SU-DHL-6 (cell line): ENCODE data around the gene STAT1.

ENCODE experiments used
- H2AFZ ChIP-seq: fragments of 200-600 bp; sonication (generic); 2 replicates; pipeline ENCODE4 v1.6.1; 2014; ENCODE audit warnings: low read depth, mild to moderate bottlenecking, moderate library complexity, mixed read lengths, antibody characterized with exemption, low read length; ENCODE audit not compliant: severe bottlenecking
- H3F3A ChIP-seq: fragments of 200-600 bp; shearing (Covaris generic); 2 replicates; pipeline ENCODE4 v1.6.0; 2016; ENCODE audit warnings: antibody characterized with exemption, mild to moderate bottlenecking; ENCODE audit not compliant: insufficient read depth
- H3K27ac ChIP-seq: fragments of 200-600 bp; sonication (generic); 2 replicates; pipeline ENCODE4 v1.5.1; 2016; ENCODE audit warnings: low read depth, mild to moderate bottlenecking, low read length, moderate library complexity, mixed read lengths
- H3K27me3 ChIP-seq: fragments of 200-600 bp; sonication (generic), shearing (Covaris generic); 2 replicates; pipeline ENCODE4 v1.6.0; 2014; ENCODE audit warnings: mild to moderate bottlenecking, low read length
- H3K36me3 ChIP-seq: fragments of 200-600 bp; sonication (generic); 2 replicates; pipeline ENCODE4 v1.6.1; 2014; ENCODE audit warnings: mild to moderate bottlenecking, low read length, mixed read lengths
- H3K4me2 ChIP-seq: fragments of 300-600, 200-600 bp; shearing (Covaris generic), sonication (generic); 2 replicates; pipeline ENCODE4 v1.6.0; 2014; ENCODE audit warnings: low read length, low read depth, mild to moderate bottlenecking; ENCODE audit not compliant: poor library complexity, severe bottlenecking
- H3K4me3 ChIP-seq: fragments of 200-600 bp; sonication (generic); 2 replicates; pipeline ENCODE4 v1.5.1; 2014; ENCODE audit warnings: antibody characterized with exemption, low read length, mild to moderate bottlenecking, mixed read lengths; ENCODE audit not compliant: insufficient read depth, poor library complexity, severe bottlenecking
- H3K79me2 ChIP-seq: fragments of 200-600 bp; sonication (generic); 2 replicates; pipeline ENCODE4 v1.6.1; 2014; ENCODE audit warnings: mild to moderate bottlenecking, low read length, moderate library complexity; ENCODE audit not compliant: insufficient read depth
- H3K9ac ChIP-seq: fragments of 200-600 bp; sonication (generic); 2 replicates; pipeline ENCODE4 v1.7.0; 2014; ENCODE audit warnings: mild to moderate bottlenecking, low read length
- H3K9me2 ChIP-seq: fragments of 200-600 bp; sonication (generic); replicated peaks from 2 replicates; pipeline ENCODE4 v1.6.1; 2014; ENCODE audit warnings: low read length; ENCODE audit not compliant: insufficient read depth
- H3K9me3 ChIP-seq: fragments of 200-600 bp; sonication (generic); 2 replicates; pipeline ENCODE4 v1.6.1; 2014; ENCODE audit warnings: low read length, mixed read lengths; ENCODE audit not compliant: insufficient read depth
- H4K20me1 ChIP-seq: fragments of 200-600 bp; sonication (generic); 2 replicates; pipeline ENCODE4 v1.6.1; 2014; ENCODE audit warnings: low read depth, mild to moderate bottlenecking, antibody characterized with exemption, low read length, moderate library complexity, mixed read lengths
- EZH2phosphoT487 ChIP-seq: fragments of 200-600 bp; sonication (generic), shearing (Covaris generic); conservative IDR thresholded peaks from 2 replicates; pipeline ENCODE4 v1.6.1; 2018; ENCODE audit warnings: mild to moderate bottlenecking, antibody characterized with exemption, low read length, moderate library complexity, mixed read lengths
- TF ChIP-seq, protein P1 (sequence below): fragments of 200-600 bp; sonication (generic); IDR thresholded peaks from one replicate; pipeline ENCODE4 v1.5.1; 2017; ENCODE audit warnings: antibody characterized with exemption, mild to moderate bottlenecking, low read length, moderate library complexity; ENCODE audit not compliant: insufficient read depth, poor library complexity, severe bottlenecking

STAT1 gene

GRCh38 chr2:191029280-191029950 is 15.4 kb upstream of the STAT1 start:
- Histone ChIP-seq H3K4me2 (no peak overlapping the region), H3K79me2 (no peaks in the 10 kb centered on the region), H3K27ac (no peak overlapping the region), H3K4me3 (no peak overlapping the region), H3K9me2 (no peaks in the 10 kb centered on the region), H3F3A (no peaks in the 10 kb centered on the region), H3K9me3 (no peaks in the 10 kb centered on the region), H2AFZ (no peak overlapping the region), H3K36me3 (no peaks in the 10 kb centered on the region), H4K20me1 (no peaks in the 10 kb centered on the region), H3K9ac (no peak overlapping the region), H3K27me3 (no peaks in the 10 kb centered on the region)
- no peak for TF ChIP-seq EZH2phosphoT487
- TF ChIP-seq, protein P1, sequence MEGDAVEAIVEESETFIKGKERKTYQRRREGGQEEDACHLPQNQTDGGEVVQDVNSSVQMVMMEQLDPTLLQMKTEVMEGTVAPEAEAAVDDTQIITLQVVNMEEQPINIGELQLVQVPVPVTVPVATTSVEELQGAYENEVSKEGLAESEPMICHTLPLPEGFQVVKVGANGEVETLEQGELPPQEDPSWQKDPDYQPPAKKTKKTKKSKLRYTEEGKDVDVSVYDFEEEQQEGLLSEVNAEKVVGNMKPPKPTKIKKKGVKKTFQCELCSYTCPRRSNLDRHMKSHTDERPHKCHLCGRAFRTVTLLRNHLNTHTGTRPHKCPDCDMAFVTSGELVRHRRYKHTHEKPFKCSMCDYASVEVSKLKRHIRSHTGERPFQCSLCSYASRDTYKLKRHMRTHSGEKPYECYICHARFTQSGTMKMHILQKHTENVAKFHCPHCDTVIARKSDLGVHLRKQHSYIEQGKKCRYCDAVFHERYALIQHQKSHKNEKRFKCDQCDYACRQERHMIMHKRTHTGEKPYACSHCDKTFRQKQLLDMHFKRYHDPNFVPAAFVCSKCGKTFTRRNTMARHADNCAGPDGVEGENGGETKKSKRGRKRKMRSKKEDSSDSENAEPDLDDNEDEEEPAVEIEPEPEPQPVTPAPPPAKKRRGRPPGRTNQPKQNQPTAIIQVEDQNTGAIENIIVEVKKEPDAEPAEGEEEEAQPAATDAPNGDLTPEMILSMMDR, result no peak

- TF ChIP-seq, protein P1, result no peak
- no peak for TF ChIP-seq EZH2phosphoT487
These were observed 12.4 kb upstream of the STAT1 start for GRCh38 chr2:191026377-191026776.

GRCh38 chr2:191025135-191025534 is 11.2 kb upstream of the STAT1 start:
- Histone ChIP-seq H3F3A (peaks cover 8% of the 10 kb centered on the region; the same call in 1 of the 2 replicates), H3K27me3 (no peaks in the 10 kb centered on the region), H3K4me2 (no peak overlapping the region), H3K4me3 (no peak overlapping the region), H3K9me2 (no peaks in the 10 kb centered on the region), H3K27ac (no peak overlapping the region), H2AFZ (no peak overlapping the region), H3K9ac (no peak overlapping the region), H3K36me3 (no peaks in the 10 kb centered on the region), H4K20me1 (no peaks in the 10 kb centered on the region), H3K79me2 (no peaks in the 10 kb centered on the region), H3K9me3 (no peaks in the 10 kb centered on the region)
- no peak for TF ChIP-seq EZH2phosphoT487
- TF ChIP-seq, protein P1, result no peak

More at GRCh38 chr2:191026377-191026776, 12.4 kb upstream of the STAT1 start:
- Histone ChIP-seq H3F3A (no peaks in the 10 kb centered on the region), H3K27ac (no peak overlapping the region), H3K9me2 (no peaks in the 10 kb centered on the region), H3K9me3 (no peaks in the 10 kb centered on the region), H3K9ac (no peak overlapping the region), H3K4me3 (no peak overlapping the region), H4K20me1 (no peaks in the 10 kb centered on the region), H3K27me3 (no peaks in the 10 kb centered on the region), H3K79me2 (no peaks in the 10 kb centered on the region), H3K36me3 (no peaks in the 10 kb centered on the region), H3K4me2 (no peak overlapping the region), H2AFZ (no peak overlapping the region)
